ENCODE measurements around the gene AGK.
"Not testable (repeated sequence)": the region's sequence is repeated elsewhere in the genome, so short reads cannot be mapped to it uniquely, and the experiment has no call there.

AGK gene

DNA sequence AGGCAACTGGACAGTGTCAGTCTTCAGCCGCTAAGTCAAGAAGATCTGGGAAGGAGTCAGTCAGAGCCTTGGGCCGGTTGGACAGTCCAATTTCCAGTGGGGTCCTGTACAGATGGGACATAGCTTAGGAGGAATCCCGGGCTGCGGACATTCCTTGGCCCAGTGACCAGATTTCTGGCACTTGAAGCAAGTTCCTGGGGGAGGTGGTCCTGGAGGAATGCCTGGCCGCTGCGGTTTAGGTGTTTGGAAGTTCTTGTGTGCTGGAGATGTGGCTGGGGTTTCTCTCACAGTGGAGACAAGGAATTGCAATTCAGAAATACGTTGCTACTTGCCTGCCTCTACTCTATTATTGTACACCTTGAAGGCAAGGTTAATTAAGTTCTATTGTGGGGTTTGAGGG, 30.9 kb downstream of the AGK start:
- not testable (repeated sequence) for DNase-seq (ENCODE audit: extremely low spot score, insufficient read length, low read depth); FAIRE-seq

- DNase-seq (ENCODE audit: extremely low spot score, insufficient read length, low read depth) (no peak), FAIRE-seq (no peak)
These were observed 33.7 kb downstream of the AGK start for GRCh38 chr7:141584935-141585334.

DNA sequence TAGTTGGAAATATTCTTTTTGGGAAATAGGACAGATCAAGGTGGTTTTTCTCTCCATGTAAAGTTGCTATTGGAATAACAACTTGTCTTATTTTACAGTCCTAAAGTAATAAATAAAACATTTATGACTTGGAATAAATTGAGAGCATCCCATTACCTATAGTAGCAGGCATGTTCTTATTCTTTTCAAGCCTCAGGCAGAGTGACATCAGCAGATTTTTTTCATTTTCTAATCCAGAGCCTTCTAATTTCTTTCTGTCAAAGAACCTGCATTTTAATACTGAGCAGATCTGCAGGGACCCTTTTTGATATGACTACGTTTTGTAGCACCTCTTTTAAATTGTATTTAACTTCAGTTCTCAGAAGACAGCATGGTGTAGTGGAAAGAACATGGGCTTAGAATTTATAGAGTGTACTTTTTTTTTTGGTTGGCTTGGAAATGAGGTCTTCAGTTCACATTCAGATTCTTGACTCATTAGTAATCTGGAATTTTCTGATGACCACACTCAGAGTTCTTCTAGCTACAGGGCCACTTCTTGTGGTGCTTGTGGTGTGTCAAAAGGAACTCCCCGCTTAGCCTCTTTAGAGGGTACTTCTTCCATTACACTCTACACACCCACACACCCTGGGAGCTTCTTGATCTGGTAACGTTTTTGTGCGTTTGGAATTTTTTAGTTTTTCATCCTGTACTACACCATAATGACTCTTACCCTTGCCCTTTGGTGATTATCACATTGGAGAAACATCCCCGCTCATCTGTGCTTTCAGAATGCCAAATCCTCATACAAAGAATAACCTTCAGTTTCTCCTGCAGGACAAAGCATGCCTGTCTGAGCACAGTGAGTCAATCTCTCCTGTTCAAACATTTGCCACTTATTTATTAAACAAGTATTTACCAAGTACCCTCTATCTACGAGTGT, 34.6 kb downstream of the AGK start:
- FAIRE-seq (peak; percentile 62), DNase-seq (ENCODE audit: extremely low spot score, insufficient read length, low read depth) (no peak)

DNA sequence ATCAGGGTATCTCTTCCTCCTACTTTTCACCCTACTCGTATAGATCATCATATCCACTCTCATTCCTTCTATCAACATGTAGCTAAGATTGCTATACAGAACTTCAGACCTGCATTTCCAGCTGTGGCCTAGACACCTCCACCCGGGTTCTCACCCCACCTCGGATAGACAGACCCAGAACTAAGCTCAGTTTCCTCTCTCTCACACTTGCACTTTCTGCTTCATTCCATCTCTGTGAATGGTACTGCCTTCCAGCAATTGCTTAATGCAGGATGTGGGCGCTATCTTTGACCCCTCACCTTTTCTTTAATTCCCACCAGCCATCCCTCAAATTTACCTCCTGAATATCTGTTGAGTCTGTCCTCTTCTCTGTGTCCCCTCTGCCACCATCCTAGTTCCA, 35.7 kb downstream of the AGK start:
- no peak for FAIRE-seq

GRCh38 chr7:141587304-141587703, 36.1 kb downstream of the AGK start:
- FAIRE-seq (no peak), DNase-seq (ENCODE audit: extremely low spot score, insufficient read length, low read depth) (no peak)

More for the DNA sequence above, 35.7 kb downstream of the AGK start:
- DNase-seq (ENCODE audit: extremely low spot score, insufficient read length, low read depth) = no peak

DNA sequence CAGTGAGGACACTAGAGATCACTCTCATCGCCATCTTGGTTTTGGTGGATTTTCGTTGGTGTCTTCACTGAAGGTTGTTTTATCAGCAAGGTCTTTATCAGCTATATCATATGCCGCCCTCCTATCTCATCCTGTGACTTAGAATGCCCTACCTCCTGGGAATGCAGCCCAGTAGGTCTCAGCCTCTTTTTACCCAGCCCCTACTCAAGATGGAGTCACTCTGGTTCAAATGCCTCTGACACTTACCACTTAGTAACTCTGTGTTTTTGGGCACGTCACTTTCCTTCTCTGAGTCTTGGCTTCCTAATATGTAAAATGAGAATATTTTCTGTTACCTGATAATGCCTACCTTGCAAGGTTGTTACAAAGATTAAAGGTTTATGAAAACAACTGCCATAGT, 37.7 kb downstream of the AGK start:
- FAIRE-seq (no peak), DNase-seq (ENCODE audit: extremely low spot score, insufficient read length, low read depth) (no peak)

DNA sequence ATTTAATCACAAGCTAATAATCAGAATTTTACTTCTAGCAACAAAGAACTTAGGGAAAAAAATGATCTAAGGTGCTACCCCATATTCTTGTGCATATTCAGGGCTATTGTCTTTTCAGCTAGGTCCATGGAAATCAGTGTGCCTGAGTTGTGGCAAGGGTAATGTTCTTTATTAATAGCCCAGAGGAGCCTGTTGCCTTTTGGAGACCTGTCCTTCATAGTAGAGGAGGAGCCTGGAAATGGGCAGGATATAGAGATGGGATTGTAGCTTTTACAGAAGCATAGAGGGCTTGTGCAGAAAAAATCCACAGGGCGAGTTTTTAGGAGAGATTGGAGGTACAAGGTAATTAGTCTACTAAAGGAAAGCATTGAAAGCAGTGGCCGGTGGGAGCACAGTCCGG, 38.9 kb downstream of the AGK start:
- FAIRE-seq (no peak), DNase-seq (ENCODE audit: extremely low spot score, insufficient read length, low read depth) (no peak)

- no peak for DNase-seq (ENCODE audit: extremely low spot score, insufficient read length, low read depth)
- peak; percentile 33 for FAIRE-seq
These were observed 39.5 kb downstream of the AGK start for GRCh38 chr7:141590666-141591065.

GRCh38 chr7:141593134-141593533, 41.9 kb downstream of the AGK start:
- FAIRE-seq (peak; percentile 42), DNase-seq (ENCODE audit: extremely low spot score, insufficient read length, low read depth) (no peak)

- DNase-seq (ENCODE audit: extremely low spot score, insufficient read length, low read depth) = no peak
- FAIRE-seq = no peak
These were observed 46.8 kb downstream of the AGK start for GRCh38 chr7:141597966-141598365.

GRCh38 chr7:141598408-141598807, 47.2 kb downstream of the AGK start:
- DNase-seq (ENCODE audit: extremely low spot score, insufficient read length, low read depth) (no peak), FAIRE-seq (no peak)

DNA sequence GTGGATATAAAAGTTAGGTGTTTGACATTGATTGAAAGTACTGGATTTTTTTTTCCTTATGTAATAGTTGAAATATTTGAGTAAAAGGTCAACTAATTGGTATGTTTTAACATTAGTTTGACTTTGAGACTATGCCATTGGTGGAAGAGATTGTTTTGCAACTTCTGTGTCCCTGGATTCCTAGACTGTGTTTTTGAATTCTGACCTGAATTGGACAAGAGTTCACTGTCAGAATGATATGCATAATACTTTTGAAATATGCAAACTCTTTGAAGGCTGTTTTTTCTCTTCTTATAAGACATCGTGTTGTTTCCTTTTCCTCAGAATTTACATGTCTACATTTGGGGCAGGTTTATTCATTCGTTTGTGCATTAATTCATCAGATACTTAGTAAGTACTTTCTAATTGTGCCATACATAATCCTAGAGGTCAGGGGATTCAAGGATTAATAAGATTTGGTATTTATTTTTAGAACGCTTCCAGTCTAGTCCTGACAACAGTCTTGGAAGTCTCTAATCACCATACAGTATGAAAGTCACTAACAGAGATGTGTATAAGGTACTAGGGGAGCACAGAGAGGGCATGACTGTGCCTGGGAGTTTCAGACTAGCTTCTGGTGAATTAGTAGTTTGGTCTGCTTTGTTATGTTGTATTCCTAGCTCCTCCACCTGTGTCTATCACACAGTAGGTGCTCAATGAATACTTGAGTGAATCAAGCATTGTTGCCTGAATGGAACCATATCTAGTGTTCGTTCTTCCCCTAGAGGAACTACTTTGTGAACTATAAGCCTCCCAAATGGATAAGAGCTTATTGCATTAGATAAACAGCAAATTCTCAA, 49.2 kb downstream of the AGK start:
- no peak for FAIRE-seq
- DNase-seq (ENCODE audit: extremely low spot score, insufficient read length, low read depth) = no peak

DNA sequence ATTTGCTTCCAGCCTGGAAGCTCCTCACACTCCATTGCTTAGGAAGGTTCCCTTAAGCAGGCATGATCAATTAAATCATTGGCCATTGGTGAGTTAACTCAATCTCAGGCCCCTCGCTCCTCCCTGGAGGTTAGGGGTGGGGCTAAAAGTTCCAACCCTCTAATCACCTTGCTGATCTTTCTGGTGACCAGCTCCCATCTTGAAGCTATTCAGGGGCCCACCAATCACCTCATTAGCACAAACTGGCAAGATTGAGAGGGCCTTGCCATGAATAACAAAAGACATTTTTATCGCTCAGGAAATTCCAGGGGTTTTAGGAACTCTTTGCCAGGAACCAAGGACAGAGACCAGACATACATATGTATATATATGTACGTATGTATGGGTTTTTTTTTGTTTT, 58.4 kb downstream of the AGK start:
- FAIRE-seq = no peak

GRCh38 chr7:141610671-141611070, 59.5 kb downstream of the AGK start:
- DNase-seq (ENCODE audit: extremely low spot score, insufficient read length, low read depth) (no peak), FAIRE-seq (peak; percentile 24)

More for the DNA sequence above, 58.4 kb downstream of the AGK start:
- no peak for DNase-seq (ENCODE audit: extremely low spot score, insufficient read length, low read depth)

DNA sequence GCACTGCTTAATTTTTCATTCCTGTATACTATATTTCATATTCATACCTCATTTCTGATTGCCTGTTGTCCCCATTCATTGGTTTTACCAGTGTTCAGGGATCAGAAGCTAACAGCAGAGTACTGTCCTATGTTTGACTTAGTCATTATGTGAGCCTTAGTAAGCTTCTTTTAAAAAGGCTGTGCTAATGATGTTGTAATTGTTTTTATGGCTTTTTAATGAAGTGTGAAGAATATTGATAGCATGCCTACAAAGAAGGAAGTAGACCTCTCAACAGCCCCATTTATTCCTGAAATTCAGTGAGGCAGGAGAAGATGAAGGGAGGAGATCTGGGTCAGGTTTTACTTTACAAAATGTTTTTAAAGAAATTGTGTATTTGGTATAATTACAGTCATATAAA, 61.7 kb downstream of the AGK start:
- no peak for DNase-seq (ENCODE audit: extremely low spot score, insufficient read length, low read depth)
- no peak for FAIRE-seq

GRCh38 chr7:141617280-141617679, 66.1 kb downstream of the AGK start:
- FAIRE-seq (no peak), DNase-seq (ENCODE audit: extremely low spot score, insufficient read length, low read depth) (no peak)

GRCh38 chr7:141619745-141620144, 68.5 kb downstream of the AGK start:
- no peak for FAIRE-seq
- no peak for DNase-seq (ENCODE audit: extremely low spot score, insufficient read length, low read depth)

- no peak for FAIRE-seq
- DNase-seq (ENCODE audit: extremely low spot score, insufficient read length, low read depth) = no peak
These were observed 73.6 kb downstream of the AGK start for GRCh38 chr7:141624763-141625162.

GRCh38 chr7:141630621-141631020, 79.4 kb downstream of the AGK start:
- FAIRE-seq (no peak), DNase-seq (ENCODE audit: extremely low spot score, insufficient read length, low read depth) (no peak)

DNA sequence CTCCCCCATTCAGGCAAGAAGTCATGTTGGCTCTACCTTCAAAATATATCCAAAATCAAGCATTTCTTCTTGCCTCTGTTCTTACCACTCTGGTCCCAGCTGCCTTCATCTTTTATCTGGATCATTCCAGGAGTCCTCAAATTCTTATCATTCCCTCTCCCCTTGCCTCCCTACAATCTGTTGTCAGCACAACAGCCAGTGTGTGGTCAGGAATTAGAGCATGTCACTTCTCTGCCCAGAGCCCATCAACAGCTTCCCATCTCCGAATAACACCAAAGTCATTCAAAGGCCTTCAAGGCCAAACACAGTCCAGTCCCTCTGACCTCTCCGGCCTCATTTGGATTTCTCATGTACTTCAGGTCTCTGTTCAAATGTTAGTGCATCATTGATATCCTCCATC, 80.3 kb downstream of the AGK start:
- FAIRE-seq (no peak), DNase-seq (ENCODE audit: extremely low spot score, insufficient read length, low read depth) (no peak)

- DNase-seq (ENCODE audit: extremely low spot score, insufficient read length, low read depth) (no peak), FAIRE-seq (no peak)
These were observed 82.9 kb downstream of the AGK start for GRCh38 chr7:141634065-141634464.

Measured in GM18507 (cell line).